ENCODE data around the gene SYT1.

The SYT1 gene

GRCh38 chr12:79434561-79434960 lies 570.0 kb downstream of the SYT1 start:
- no peak for TF ChIP-seq CTCF (IDR thresholded peaks at IDR 0.05; ENCODE audit: low read depth, low read length)
- H3K4me3 ChIP-seq (ENCODE audit: low read depth, low read length): no peak overlapping the region

- H3K4me3 ChIP-seq (ENCODE audit: low read depth, low read length): no peak overlapping the region
- no peak for TF ChIP-seq CTCF (IDR thresholded peaks at IDR 0.05; ENCODE audit: low read depth, low read length)
Observed at GRCh38 chr12:79435742-79436141, 571.2 kb downstream of the SYT1 start.

GRCh38 chr12:79438480-79439174 lies 574.1 kb downstream of the SYT1 start:
- no peak for TF ChIP-seq CTCF (IDR thresholded peaks at IDR 0.05; ENCODE audit: low read depth, low read length)
- no peak overlapping the region for H3K4me3 ChIP-seq (ENCODE audit: low read depth, low read length)

- TF ChIP-seq CTCF (IDR thresholded peaks at IDR 0.05; ENCODE audit: low read depth, low read length): no peak
- H3K4me3 ChIP-seq (ENCODE audit: low read depth, low read length): no peak overlapping the region
Observed at GRCh38 chr12:79439175-79439825, 574.7 kb downstream of the SYT1 start.

GRCh38 chr12:79441534-79441933 lies 577.0 kb downstream of the SYT1 start:
- no peak overlapping the region for H3K4me3 ChIP-seq (ENCODE audit: low read depth, low read length)
- TF ChIP-seq CTCF (IDR thresholded peaks at IDR 0.05; ENCODE audit: low read depth, low read length): no peak

- no peak overlapping the region for H3K4me3 ChIP-seq (ENCODE audit: low read depth, low read length)
- no peak for TF ChIP-seq CTCF (IDR thresholded peaks at IDR 0.05; ENCODE audit: low read depth, low read length)
Observed at GRCh38 chr12:79442396-79442795, 577.8 kb downstream of the SYT1 start.

- no peak for TF ChIP-seq CTCF (IDR thresholded peaks at IDR 0.05; ENCODE audit: low read depth, low read length)
- no peak overlapping the region for H3K4me3 ChIP-seq (ENCODE audit: low read depth, low read length)
Observed at GRCh38 chr12:79444089-79444488, 579.5 kb downstream of the SYT1 start.

Data from WI38 (cell line).